ENCODE data around the gene SV2B.
"Not testable (repeated sequence)": the region's sequence is repeated elsewhere in the genome, so short reads cannot be mapped to it uniquely, and the experiment has no call there.

Gene SV2B, protein sequence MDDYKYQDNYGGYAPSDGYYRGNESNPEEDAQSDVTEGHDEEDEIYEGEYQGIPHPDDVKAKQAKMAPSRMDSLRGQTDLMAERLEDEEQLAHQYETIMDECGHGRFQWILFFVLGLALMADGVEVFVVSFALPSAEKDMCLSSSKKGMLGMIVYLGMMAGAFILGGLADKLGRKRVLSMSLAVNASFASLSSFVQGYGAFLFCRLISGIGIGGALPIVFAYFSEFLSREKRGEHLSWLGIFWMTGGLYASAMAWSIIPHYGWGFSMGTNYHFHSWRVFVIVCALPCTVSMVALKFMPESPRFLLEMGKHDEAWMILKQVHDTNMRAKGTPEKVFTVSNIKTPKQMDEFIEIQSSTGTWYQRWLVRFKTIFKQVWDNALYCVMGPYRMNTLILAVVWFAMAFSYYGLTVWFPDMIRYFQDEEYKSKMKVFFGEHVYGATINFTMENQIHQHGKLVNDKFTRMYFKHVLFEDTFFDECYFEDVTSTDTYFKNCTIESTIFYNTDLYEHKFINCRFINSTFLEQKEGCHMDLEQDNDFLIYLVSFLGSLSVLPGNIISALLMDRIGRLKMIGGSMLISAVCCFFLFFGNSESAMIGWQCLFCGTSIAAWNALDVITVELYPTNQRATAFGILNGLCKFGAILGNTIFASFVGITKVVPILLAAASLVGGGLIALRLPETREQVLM

DNA sequence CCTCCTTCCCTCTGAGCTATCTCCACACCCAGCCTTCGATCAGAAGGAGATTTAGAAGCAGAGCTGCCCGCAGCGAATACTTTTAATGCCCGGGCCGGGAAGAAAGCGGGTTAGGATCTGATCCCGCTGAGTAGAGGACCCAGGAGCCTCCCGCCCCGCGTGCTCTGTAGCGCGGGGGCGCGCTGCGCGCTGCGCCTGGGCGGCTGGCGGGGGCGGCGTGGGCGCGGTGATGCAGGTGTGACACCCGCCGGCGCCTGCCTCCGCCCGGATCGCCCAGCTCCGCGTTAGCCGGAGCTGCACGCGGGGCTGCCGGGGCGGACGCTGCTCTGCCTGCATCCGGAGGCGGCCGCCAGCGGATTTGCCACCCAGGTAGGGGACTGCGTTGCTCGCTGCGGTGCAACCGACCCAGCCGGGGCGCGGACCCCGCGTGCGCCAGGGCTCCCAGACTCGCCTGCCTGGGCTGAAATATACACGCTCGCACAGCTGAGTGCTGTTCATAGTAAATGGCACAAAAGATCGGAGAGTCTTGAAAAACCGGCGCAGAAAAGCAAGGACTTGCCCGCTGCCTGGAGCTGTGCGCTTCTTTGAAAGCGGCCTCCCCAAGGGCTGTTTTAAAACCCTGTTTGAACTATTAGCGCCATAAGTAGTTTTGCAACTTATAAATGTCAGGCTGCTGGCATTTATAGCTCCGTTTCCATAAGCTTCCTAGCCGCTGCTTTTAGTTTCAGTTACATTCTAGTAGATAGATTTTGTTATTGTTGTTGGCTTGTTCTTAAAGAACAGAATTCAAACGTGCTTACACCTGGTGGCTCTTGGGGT lies at the start of gene SV2B:
Gene SV2B, plus strand, starts transcription at position 263 of the 819 bp plus-strand sequence. CDS start 126,007 bp downstream, outside the sequence.
- peak; percentile 44 for DNase-seq (ENCODE audit: low spot score)

DNA sequence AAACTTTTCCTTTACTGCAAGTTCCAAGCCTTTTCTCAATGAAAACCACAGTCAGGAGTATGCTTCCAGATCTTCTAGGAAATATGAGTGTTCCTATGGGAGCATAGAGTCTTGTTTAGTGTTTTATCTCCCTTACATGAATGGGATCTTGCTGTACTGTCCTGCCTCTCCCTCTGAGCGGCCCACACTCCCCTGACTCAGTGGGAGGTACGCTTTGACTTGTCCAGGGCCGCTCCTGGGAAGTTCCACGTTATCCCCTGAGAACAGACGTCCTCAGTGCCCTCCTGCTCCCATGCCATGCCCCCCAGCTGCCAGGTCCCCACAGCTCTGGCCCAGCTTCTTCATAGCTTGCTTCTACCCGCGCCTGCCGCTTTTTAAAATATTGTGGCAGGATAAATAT lies 48.8 kb upstream of the SV2B start:
- DNase-seq (ENCODE audit: low spot score), result no peak

DNA sequence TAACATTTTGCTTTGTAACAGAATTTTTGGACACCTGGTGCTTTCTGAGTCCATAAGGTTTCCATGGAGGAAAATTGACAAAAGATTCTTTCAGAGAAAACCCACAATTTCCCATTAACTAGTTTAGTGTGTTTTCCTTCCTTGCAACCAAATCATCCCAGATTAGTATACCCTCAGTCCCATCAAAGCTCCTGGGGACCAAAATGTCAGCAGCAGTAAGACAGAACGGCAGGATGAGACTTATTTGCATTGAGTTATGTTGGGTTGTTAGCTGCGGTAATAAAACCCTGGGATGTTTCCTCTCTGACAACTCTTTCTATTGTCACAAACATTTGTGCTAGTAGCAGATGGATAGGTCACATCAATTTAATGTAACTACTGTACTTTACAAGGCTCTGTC lies 45.2 kb upstream of the SV2B start:
- DNase-seq (ENCODE audit: low spot score), result no peak

DNA sequence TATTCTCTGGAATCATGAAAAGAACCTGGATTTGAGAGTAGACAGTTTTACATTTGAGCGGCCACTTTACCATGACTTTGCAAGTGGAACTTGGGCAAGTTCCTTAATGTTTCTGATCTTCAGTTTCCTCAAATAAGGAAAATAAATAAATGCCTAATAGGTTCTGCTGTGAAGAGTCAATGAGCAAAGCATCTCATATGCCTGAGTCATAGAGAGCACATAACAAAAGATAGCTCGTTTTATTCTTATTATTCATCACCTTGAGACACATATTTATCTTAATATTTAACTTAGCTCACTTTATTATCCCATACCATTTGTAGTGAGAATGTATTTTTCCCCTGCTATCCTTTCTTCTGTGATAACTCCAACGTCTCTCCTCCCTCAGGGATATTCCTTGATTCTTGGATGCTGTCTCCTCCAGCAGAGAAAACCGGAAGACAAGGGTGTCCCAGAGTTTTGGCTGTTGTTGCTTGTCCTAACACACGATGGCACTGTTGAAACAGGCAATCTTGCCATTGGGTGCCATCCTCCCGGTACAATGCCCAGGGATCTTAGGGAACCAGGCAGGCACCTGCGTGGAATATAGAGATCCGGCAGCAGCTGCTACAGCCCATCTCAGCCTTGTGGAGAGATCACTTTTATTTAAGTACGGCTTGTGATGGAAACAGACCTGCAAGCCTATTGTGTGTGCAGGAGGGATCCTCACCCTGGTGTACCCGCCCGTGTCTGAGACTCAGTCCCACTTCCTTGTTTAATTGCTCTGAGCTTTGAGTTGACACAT lies 44.3 kb upstream of the SV2B start:
- DNase-seq (ENCODE audit: low spot score), result peak; percentile 51

DNA sequence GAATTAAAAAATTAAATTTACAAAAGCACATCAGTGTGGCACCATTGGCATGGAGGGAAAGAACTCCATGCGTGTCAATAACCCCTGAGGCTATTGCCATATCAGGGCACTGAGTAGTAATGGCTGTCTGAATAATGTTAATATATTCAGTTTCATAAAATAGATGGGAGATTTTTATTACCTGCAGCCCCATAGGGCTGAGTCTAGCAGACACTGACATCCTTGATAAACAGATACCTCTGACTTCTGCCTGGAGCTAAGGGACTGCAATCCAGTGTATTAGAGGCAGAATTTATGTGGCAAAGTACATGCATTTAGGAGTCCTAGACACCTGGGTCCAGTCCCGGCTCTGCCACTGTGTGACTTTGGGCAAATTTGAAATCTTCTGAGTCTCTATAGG lies 38.8 kb upstream of the SV2B start:
- no peak for DNase-seq (ENCODE audit: low spot score)

DNA sequence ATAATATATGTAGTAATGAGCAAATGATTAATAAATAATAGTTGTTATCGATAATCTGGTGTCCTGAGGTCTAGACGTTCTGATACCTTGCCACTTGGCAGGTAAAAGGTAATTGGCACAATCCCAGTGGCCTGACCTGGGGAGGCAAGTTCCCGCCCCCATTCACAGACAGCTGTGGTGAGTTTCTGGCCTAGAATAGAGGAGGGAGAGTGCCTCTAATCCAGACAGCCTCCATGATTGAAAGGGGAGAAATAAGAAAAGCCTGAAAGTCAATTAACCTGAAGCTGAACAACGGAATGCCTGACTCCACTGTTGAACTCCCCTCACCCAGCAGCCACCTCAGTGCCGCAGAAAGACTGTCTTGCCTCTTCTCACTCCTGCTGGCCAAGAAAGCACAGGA lies 38.1 kb upstream of the SV2B start:
- no peak for DNase-seq (ENCODE audit: low spot score)

DNA sequence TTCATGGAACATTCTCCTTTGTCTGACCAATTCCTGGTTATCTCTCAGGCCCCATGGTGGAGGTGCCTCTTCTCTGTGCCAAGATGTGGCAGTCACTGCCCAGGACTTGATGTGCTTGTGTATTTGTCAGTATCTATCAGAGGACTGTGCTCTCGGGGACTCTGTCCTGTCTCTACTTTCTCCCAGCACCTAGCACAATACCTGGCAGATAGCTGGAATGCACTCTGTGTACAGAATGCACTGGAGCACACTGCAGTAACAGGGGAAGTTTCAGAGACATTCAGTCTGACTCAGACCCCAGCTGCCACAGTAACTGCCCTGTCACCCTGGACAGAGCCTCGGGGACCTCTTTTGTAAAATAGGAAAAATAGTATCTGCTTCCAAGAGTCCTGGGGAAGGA lies 34.6 kb upstream of the SV2B start:
- no peak for DNase-seq (ENCODE audit: low spot score)

DNA sequence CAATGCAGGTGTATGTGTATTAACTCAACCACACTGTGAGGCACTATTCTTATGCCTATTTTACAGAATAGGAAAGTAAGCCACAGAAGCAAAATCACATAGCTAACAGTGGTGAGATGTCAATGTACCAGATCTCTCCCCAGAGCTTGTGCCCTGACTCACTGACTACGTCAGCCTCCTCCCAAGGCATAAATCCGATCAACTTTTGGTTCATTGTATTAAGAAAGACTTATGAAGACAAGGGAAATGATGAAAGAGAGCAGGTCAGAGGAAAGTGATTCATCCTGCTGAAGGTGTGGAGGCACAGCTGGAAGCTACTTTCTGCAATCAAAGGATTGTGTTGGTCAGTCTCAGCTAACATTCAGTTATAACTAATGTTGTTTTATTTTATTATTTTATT lies 33.0 kb upstream of the SV2B start:
- no peak for DNase-seq (ENCODE audit: low spot score)

DNA sequence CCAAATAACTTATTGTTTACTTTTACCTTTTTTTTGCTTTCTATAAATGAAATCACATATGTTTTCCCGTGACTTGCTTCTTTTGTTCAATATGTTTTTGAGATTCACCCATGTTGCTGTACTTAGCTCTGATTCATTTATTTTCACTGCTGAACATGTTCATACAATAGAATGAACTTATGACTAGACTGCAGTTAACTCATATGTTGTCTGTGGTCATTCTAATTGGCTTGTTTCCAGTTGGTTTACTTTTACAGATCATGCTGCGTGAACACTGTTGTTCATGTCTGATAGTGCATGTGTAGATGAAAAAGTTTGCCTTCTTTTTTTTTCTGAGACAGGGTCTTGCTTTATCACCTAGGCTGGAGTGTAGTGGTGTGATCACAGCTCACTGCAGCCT lies 31.6 kb upstream of the SV2B start:
- DNase-seq (ENCODE audit: low spot score), result no peak

DNA sequence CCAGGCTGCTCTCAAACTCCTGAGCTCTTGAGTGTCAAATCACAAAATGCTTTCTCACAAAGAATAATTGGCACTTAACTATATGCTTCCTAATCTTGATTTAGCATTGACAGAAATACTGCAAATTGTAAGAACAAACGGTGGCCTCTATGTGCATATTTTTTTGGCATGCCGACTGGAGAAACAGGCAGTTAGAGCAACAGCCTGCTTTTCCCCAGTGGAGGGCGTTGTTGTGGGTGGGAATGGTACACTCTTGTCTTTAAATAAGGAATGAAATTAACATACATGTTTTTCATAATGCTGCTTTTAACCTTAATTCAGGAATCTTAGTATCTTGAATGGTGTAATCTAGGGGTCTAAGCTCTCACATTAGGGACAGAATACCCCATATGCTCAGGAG lies 31.1 kb upstream of the SV2B start:
- no peak for DNase-seq (ENCODE audit: low spot score)

DNA sequence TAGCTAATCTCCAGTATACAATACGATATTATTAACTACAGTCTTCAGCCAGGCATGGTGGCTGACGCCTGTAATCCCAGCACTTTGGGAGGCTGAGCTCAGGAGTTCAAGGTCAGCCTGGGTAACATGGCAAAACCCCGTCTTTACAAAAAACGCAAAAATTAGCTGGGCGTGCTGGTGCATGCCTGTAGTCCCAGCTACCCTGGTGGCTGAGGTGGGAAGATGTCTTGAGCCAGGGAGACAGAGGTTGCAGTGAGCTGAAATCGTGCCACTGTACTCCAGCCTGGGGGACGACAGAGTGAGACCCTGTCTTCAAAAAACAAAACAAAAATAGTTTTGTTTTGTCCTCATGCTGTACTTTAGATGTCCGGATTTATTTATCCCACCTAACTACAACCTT lies 29.2 kb upstream of the SV2B start:
- DNase-seq (ENCODE audit: low spot score), result no peak

DNA sequence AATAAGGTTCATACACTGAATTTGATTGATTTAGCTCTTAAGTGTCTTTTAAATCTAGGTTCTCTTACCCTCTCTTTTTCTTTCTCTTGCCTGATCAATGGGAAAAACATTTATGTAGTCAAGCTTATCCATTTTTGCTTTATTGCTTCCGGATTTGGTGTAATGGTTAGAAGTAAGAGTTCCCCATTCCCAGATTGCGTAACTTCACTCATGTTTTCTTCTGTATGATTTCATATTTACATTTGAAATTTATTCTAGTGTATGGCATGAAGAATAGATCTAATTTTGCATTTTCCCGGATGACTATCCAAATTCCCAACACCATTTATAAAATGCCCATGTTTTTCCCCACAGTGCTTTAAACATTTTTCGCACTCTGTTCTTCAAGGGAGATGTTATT lies 27.9 kb upstream of the SV2B start:
- no peak for DNase-seq (ENCODE audit: low spot score)

DNA sequence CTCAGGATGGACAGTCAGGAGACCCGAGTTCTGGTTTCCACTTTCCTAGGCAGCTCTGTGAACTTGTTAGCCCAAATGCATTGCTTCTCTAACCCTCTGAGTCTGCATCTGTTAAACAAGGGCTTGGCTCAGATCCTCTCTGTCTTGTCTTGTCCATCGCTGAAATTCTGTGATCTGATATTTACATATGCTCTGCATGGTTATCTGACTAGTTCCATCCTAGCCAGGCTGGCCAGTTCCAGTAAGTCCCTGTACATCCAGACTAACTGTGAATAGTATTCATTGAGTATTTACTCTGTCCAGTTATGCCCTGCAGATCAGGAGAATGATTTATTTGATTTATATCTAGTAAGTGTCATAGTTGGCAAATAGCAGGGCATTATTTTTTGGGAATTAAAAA lies 27.0 kb upstream of the SV2B start:
- no peak for DNase-seq (ENCODE audit: low spot score)

DNA sequence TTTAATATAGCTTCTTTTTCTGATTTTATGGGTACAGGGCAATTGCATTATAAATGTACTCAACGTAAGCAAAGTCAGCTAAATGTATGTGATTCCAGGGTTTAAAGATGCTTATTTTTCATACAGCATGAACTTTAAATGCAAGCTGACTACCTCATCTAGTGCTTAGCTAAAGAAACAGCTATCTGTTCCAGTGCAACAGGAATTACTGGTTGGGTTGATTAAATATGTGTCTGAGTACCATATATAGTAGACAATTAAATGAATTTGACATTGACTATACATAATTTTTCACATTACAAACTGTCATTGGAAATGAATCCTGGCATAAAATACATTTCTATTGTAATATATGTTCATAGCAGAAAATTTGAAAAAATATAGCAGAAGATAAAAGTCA lies 26.3 kb upstream of the SV2B start:
- DNase-seq (ENCODE audit: low spot score), result no peak

DNA sequence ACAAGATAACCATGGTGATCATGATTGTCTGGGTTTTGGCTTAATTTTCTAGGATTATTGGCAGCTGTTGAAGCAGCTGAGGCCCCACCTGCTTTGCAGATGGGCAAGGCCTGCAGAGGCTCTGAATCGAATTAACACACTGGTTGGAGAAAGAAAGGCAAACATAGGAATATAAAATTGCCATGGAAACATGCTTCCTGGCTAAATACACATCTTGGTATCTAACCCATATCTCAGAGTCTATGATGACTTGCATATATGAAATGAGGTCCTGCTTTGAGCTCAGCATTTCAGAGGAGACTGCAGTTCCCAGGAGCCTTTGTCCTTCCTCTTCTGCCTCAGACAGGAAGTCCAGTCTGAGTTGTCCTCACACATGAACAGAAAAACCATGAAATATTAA lies 24.3 kb upstream of the SV2B start:
- no peak for DNase-seq (ENCODE audit: low spot score)

DNA sequence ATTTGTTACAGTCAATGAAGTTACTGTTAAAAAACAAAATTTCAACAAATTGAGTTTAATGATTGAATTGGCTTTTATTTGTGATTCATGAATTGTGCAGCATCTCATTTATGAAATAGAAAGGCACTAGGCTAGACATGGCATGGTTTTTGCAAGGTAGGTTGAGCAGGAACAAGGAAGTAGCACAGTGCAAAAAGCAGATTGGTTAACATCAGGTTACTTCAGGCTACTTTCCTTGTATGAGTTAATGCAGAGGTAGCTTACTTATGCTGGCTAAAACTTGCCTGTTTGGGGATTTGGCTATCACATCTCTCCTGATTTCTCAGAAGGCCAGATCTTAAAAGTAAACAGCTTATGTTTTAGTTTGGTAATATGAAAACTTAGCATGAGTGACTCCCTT lies 23.0 kb upstream of the SV2B start:
- DNase-seq (ENCODE audit: low spot score), result no peak

DNA sequence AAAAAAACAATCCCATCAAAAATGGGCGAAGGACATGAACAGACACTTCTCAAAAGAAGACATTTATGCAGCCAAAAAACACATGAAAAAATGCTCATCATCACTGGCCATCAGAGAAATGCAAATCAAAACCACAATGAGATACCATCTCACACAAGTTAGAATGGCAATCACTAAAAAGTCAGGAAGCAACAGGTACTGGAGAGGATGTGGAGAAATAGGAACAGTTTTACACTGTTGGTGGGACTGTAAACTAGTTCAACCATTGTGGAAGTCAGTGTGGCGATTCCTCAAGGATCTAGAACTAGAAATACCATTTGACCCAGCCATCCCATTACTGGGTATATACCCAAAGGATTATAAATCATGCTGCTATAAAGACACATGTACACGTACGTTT lies 6.2 kb upstream of the SV2B start:
- not testable (repeated sequence) for DNase-seq (ENCODE audit: low spot score)

DNA sequence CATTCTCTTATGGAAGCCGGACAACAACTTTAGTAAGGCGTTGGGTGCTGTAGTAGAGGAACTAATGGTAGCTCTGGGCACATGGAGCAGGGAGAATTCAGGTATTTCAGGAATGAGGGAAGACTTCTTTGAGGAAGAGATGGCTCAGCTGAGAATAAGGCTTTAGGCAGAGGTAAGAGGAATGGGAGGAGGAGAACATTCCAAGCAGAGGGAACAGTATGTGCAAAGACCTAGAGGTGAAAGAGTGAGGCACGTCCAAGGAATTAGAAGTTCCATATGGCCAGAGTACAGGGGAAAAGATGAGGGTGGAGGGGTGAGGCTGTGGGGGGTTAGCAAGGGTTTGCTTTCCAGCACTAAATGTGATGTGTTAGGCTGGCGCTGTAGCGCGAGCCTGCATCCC lies 1.6 kb upstream of the SV2B start:
- no peak for DNase-seq (ENCODE audit: low spot score)

DNA sequence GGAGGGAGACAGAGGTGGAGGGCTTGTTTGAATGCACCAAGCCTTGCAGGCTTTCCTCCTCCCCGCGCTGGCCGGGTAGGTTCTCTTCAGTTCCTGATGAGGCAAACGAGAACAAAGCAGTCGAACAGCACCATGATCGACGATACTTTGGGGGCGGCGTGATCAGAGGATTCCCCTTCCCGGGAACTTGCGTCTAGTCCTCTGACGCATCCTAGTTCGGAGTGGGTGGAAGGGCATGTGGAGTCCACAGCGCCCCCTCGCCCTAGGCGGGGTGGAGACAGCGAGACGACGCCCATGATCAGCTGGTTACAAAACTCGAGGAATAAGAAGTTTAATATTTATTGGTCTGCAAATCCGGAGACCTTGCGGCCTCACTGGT lies 452 bp upstream of the SV2B start:
- no peak for DNase-seq (ENCODE audit: low spot score)

DNA sequence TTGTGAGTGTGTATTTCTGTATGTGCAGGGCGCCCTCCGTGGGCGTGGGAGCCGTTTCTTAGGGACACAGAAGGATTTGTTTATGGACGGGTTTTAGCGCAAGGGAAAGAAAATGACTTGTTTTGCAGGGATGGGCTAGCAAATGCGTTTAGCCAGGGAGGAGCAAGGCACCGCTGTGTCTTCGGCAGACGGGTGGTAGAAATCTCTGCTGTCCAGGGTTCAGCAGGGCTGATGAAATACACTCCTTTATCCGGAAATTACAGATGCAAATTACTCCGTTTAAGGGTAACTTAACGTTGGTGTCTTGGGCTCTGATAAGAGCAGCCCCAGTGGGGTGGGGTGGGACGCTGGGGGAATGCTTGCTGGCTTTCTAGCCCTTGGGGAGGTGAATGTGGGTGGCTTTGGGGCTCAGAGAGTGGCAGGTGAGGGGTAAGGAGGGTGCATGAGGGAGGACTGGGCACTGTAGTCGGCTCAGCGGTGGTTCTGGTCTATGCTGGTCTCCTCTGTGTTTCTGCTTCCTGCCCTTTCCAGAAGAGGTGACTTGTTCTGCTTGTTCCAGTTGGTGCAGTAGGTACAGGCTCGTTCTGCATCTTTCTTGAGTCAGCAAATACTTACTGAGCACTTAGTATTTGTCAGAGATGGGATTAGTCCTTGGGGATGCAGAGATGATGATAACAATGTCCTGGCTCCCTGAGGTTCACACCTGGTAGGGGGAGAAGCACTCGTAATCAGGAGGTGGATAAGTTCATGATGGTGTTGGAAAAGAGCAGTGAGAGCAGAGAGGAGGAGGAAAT lies 954 bp downstream of the SV2B start:
- DNase-seq (ENCODE audit: low spot score), result no peak

DNA sequence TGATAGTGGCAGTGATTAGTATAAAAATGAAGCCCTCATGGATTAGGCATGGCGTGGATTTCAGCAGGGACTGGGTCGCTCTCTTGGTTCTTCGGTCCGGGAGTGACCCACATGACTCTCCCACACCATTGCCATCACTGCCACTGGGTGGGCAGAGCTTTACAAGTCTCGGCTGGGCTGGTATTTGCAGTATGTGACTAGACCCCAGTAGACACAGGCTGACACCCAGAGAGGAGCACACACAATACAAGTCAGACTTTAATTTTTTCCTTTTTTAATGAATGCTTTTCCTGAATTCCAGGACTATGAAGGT lies 1.5 kb downstream of the SV2B start:
- DNase-seq (ENCODE audit: low spot score), result no peak

Data from germinal center (tissue), 1 donor.